Uterus (tissue), 2 donors: ENCODE measurements around the gene NPC1L1.

Experiments
- POLR2A ChIP-seq, 2 donors: fragments of 450-650 bp; IDR thresholded peaks; one replicate each; pipeline ENCODE4 v1.6.1; 2016; ENCODE audit warnings: antibody characterized with exemption in 2 of 2, mild to moderate bottlenecking in 1 of 2, moderate library complexity in 1 of 2
- TF ChIP-seq, protein P1 (sequence below), 4 experiments: fragments of 200-600 bp in 2 of 4; fragments of 450-650 bp in 2 of 4; sonication (generic) in 2 of 4; IDR thresholded peaks; one replicate each; pipeline ENCODE4 v1.5.1; 2016 to 2019; ENCODE audit warnings: antibody characterized with exemption in 4 of 4, mild to moderate bottlenecking in 2 of 4, moderate library complexity in 1 of 4

DNA sequence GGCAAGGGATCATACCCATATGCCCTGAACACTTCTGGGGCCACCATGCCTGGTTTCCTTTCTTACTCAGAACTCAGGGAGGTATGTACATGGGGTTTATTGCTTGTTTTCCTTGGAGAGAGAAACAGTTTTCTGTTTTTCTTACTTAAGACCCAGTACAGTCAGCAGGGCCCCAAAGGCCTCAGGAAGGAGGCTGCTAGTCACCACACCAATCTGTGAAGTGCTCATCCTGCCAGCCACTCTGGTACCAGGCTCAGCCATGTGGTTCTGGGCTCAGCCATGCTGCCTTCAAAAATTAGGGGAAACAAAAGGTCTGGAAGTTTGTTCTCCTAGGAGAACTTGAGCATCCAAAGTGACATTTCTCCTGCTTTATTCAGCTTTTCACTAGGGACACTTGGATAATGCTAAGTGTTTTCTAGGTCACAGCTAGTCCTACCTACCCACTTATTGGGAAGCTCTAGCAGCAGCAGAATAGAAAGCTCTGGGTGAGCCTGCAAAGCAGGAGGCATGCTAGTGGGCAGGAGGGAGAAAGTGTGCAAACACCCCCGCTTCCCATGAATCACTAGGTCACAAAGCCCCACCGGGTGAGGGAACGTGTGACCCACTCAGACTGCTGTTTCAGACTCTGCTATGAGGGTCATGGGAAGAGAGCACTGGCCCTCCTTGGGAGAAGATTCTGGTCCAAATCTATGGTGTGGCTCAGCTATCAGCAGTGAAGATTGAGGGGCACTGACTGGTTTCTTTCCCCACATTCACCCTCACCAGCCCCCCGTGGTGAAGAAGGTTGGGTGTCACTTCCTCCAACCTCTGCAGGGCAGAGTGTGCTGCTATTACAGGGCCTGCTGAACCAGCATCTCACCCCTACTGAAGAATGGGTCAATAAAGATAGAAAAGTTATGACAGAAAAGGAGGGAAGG lies 74.6 kb downstream of the NPC1L1 start:
- TF ChIP-seq POLR2A (IDR thresholded peaks at IDR 0.05), result no peak
- TF ChIP-seq, protein P1, sequence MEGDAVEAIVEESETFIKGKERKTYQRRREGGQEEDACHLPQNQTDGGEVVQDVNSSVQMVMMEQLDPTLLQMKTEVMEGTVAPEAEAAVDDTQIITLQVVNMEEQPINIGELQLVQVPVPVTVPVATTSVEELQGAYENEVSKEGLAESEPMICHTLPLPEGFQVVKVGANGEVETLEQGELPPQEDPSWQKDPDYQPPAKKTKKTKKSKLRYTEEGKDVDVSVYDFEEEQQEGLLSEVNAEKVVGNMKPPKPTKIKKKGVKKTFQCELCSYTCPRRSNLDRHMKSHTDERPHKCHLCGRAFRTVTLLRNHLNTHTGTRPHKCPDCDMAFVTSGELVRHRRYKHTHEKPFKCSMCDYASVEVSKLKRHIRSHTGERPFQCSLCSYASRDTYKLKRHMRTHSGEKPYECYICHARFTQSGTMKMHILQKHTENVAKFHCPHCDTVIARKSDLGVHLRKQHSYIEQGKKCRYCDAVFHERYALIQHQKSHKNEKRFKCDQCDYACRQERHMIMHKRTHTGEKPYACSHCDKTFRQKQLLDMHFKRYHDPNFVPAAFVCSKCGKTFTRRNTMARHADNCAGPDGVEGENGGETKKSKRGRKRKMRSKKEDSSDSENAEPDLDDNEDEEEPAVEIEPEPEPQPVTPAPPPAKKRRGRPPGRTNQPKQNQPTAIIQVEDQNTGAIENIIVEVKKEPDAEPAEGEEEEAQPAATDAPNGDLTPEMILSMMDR (IDR thresholded peaks at IDR 0.05), result no peak
